Fibroblast of lung (primary cell): ENCODE results near the gene NOB1. TPM values are rescaled to one million over a fixed set of nuclear protein-coding genes. Genes with fewer than 3 reads are reported as not detected.

Experiments
- DNase-seq, 2 donors: peaks; one replicate each; pipeline versions ENCODE4 v3.0.0 to v3.0.0-alpha.2; 2010; ENCODE audit warnings: low read depth in 2 of 2
- H2AFZ ChIP-seq: 2 replicates; pipeline ENCODE4 v1.5.1; 2012; ENCODE audit warnings: low read length, control low read depth, inconsistent platforms
- H3K27ac ChIP-seq: 2 replicates; pipeline ENCODE4 v1.5.1; 2011; ENCODE audit warnings: low read length, control low read depth; ENCODE audit not compliant: insufficient read depth
- H3K27me3 ChIP-seq: 2 replicates; pipeline ENCODE4 v1.5.1; 2011; ENCODE audit warnings: mild to moderate bottlenecking, low read length; ENCODE audit not compliant: control insufficient read depth, insufficient read depth
- H3K36me3 ChIP-seq: 2 replicates; pipeline ENCODE4 v1.5.1; 2011; ENCODE audit warnings: low read length; ENCODE audit not compliant: control insufficient read depth, insufficient read depth
- H3K4me1 ChIP-seq: 2 replicates; pipeline ENCODE4 v1.5.1; 2011; ENCODE audit warnings: low read length; ENCODE audit not compliant: control insufficient read depth, insufficient read depth; ENCODE audit errors: extremely low read depth
- H3K4me2 ChIP-seq: 2 replicates; pipeline ENCODE4 v1.5.1; 2011; ENCODE audit warnings: low read length, control low read depth; ENCODE audit not compliant: insufficient read depth; ENCODE audit errors: extremely low read depth
- H3K4me3 ChIP-seq, 4 experiments: fragments of 200-600 bp in 1 of 4; sonication (generic) in 1 of 4; replicated peaks in 1 of 4; 2 replicates each; pipeline ENCODE4 v1.5.1; 2011 to 2016; ENCODE audit warnings: low read length in 4 of 4, low read depth in 3 of 4, mild to moderate bottlenecking in 3 of 4, control low read depth in 2 of 4, inconsistent platforms in 1 of 4, mixed read lengths in 1 of 4; ENCODE audit not compliant: insufficient read depth in 1 of 4; ENCODE audit errors: control extremely low read depth in 1 of 4
- H3K79me2 ChIP-seq: 2 replicates; pipeline ENCODE4 v1.5.1; 2012; ENCODE audit warnings: mild to moderate bottlenecking, low read length, inconsistent platforms; ENCODE audit not compliant: control insufficient read depth, insufficient read depth
- H3K9ac ChIP-seq: 2 replicates; pipeline ENCODE4 v1.5.1; 2011; ENCODE audit warnings: mild to moderate bottlenecking, low read length, control low read depth; ENCODE audit not compliant: insufficient read depth
- H3K9me3 ChIP-seq: 2 replicates; pipeline ENCODE4 v1.5.1; 2012; ENCODE audit warnings: low read depth, low read length; ENCODE audit not compliant: control insufficient read depth, insufficient read depth
- H4K20me1 ChIP-seq: 2 replicates; pipeline ENCODE4 v1.5.1; 2011; ENCODE audit warnings: low read length; ENCODE audit not compliant: control insufficient read depth, insufficient read depth; ENCODE audit errors: extremely low read depth
- EZH2 ChIP-seq: IDR thresholded peaks from 2 replicates; pipeline ENCODE4 v1.5.1; 2012; ENCODE audit warnings: low read length, control low read depth, mild to moderate bottlenecking; ENCODE audit errors: missing control alignments
- polyA plus RNA-seq, 2 donors: library from polyadenylated mRNA; depleted of rRNA in 1 of 2; stranded (reverse) in 1 of 2; unstranded in 1 of 2; fragments of >200 nt; gene quantifications; 2 replicates each; pipeline ENCODE4 v1.2.1, GENCODE V29; 2011 to 2012; ENCODE audit warnings: missing spikeins in 1 of 2
- total RNA-seq: library from RNA; depleted of rRNA; stranded (reverse); fragments of >200 nt; gene quantifications from 2 replicates; pipeline ENCODE4 v1.2.1, GENCODE V29; 2014
- TF ChIP-seq, protein P1 (sequence below), 2 donors: IDR thresholded peaks in 1 of 2; conservative IDR thresholded peaks in 1 of 2; 1 replicate in 1 of 2; 2 replicates in 1 of 2; pipeline ENCODE4 v1.5.1; 2011 to 2012; ENCODE audit warnings: low read length in 2 of 2, control low read depth in 1 of 2, inconsistent platforms in 1 of 2, low read depth in 1 of 2, mild to moderate bottlenecking in 1 of 2

NOB1 gene
- total and polyA plus RNA-seq, 2 donors (not counting 1 experiment from before 2014, with no cell fraction given), result 25.1 to 45.0 TPM

DNA sequence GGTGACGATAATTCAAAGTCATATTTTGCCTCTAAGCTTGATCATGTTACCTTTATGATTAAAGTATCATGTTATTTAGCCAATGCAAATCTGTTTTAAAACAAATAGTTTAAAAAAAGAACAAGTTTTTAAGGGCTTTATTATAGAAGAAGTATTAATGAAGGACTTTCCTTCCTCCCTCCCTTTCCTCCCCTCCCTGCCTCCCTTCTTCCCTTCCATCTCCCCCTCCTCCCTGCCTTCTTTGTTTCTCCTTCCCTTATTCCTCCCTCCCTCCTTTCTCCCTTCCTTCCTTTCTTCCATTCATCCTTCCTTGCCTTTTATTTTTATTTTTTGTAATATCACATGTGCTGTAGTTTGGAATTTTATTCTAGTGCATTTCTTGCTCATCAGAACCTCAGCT, 54.8 kb downstream of the NOB1 start:
- DNase-seq, result no peak
- Histone ChIP-seq H3K27me3 (no peaks in the 10 kb centered on the region), H3K27ac (no peak overlapping the region), H4K20me1 (no peaks in the 10 kb centered on the region), H2AFZ (no peak overlapping the region), H3K9me3 (no peaks in the 10 kb centered on the region), H3K36me3 (peaks cover 5% of the 10 kb centered on the region), H3K4me2 (no peak overlapping the region), H3K4me3 (no peak overlapping the region), H3K9ac (no peak overlapping the region), H3K4me1 (peaks cover 3% of the 10 kb centered on the region), H3K79me2 (no peaks in the 10 kb centered on the region)
- TF ChIP-seq, protein P1, sequence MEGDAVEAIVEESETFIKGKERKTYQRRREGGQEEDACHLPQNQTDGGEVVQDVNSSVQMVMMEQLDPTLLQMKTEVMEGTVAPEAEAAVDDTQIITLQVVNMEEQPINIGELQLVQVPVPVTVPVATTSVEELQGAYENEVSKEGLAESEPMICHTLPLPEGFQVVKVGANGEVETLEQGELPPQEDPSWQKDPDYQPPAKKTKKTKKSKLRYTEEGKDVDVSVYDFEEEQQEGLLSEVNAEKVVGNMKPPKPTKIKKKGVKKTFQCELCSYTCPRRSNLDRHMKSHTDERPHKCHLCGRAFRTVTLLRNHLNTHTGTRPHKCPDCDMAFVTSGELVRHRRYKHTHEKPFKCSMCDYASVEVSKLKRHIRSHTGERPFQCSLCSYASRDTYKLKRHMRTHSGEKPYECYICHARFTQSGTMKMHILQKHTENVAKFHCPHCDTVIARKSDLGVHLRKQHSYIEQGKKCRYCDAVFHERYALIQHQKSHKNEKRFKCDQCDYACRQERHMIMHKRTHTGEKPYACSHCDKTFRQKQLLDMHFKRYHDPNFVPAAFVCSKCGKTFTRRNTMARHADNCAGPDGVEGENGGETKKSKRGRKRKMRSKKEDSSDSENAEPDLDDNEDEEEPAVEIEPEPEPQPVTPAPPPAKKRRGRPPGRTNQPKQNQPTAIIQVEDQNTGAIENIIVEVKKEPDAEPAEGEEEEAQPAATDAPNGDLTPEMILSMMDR (conservative IDR thresholded peaks at IDR 0.05 in 1 of 2, IDR thresholded peaks at IDR 0.05 in 1 of 2; ENCODE audit: low read depth in 1 of 2, low read length in 2 of 2), result no peak
- no peak for TF ChIP-seq EZH2

DNA sequence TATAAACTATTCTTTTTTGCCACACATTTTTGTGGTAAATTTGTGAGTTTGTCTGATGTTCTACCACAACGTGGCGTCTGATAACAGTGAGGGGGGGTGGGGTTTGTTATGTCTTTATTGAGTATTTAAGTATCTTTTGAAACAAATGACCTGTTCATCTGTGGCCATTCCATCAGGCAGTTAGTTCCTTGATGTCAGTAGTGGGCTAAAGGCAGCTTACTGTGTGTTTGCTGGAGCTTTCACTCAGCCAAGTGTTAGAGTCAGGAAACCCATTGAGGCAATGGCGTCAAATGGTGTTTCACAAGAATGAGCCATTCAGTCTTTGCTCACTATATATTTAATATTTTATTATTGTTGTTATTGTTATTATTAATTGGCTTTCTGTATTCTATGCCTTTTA, 56.3 kb downstream of the NOB1 start:
- Histone ChIP-seq H3K27me3 (no peaks in the 10 kb centered on the region), H3K79me2 (no peaks in the 10 kb centered on the region), H4K20me1 (no peaks in the 10 kb centered on the region), H3K36me3 (peaks cover 9% of the 10 kb centered on the region), H3K4me3 (no peak overlapping the region), H3K4me2 (no peak overlapping the region), H3K4me1 (no peaks in the 10 kb centered on the region), H3K9ac (no peak overlapping the region), H3K9me3 (no peaks in the 10 kb centered on the region), H3K27ac (no peak overlapping the region), H2AFZ (no peak overlapping the region)
- TF ChIP-seq, protein P1 (conservative IDR thresholded peaks at IDR 0.05 in 1 of 2, IDR thresholded peaks at IDR 0.05 in 1 of 2; ENCODE audit: low read depth in 1 of 2, low read length in 2 of 2), result no peak
- no peak for TF ChIP-seq EZH2
- DNase-seq, result no peak

DNA sequence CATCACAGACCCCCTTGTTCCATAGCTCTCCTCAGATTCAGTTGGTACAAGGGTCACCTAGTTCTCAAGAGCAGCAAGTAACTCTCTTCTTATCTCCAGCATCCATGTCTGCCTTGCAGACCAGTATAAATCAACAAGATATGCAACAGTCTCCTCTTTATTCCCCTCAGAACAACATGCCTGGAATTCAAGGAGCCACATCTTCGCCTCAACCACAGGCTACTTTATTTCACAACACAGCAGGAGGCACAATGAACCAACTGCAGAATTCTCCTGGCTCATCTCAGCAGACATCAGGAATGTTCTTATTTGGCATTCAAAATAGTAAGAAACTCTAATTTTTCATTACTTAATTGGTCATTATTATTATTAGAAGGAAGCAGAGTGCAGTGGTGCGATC, 60.8 kb downstream of the NOB1 start:
- H3K27me3 ChIP-seq, result no peaks in the 10 kb centered on the region
- H3K9me3 ChIP-seq, result no peaks in the 10 kb centered on the region
- H3K9ac ChIP-seq, result no peak overlapping the region
- no peak overlapping the region for H3K4me2 ChIP-seq
- H4K20me1 ChIP-seq, result no peaks in the 10 kb centered on the region
- DNase-seq, result no peak
- H3K4me3 ChIP-seq, result no peak overlapping the region
- peaks cover 19% of the 10 kb centered on the region for H3K36me3 ChIP-seq
- H3K79me2 ChIP-seq, result no peaks in the 10 kb centered on the region
- H3K4me1 ChIP-seq, result no peaks in the 10 kb centered on the region
- no peak overlapping the region for H2AFZ ChIP-seq
- TF ChIP-seq, protein P1 (conservative IDR thresholded peaks at IDR 0.05 in 1 of 2, IDR thresholded peaks at IDR 0.05 in 1 of 2; ENCODE audit: low read depth in 1 of 2, low read length in 2 of 2), result no peak
- no peak for TF ChIP-seq EZH2
- H3K27ac ChIP-seq, result no peak overlapping the region
